ENCODE measurements around the gene RSPH10B2. TPM values are rescaled to one million over a fixed set of nuclear protein-coding genes. Genes with fewer than 3 reads are reported as not detected.

RSPH10B2 gene
- total and polyA plus RNA-seq, 2 of the 13 experiments (the other 11 are each of a cell fraction or from before 2014, with no cell fraction given) = 0.31 TPM; not detected in 1

GRCh38 chr7:6708304-6708703, 45.6 kb upstream of the RSPH10B2 start (continued):
- TF ChIP-seq CREM (IDR thresholded peaks at IDR 0.05) = 0 out of 2 replicates have a peak, but pooled peaks have one; percentile 25
- no peak for TF ChIP-seq CREM (CRISPR knock-in tag; IDR thresholded peaks at IDR 0.05)
- TF ChIP-seq CREB1 (IDR thresholded peaks at IDR 0.05) = no peak
- no peak for TF ChIP-seq CREB1 (CRISPR knock-in tag; IDR thresholded peaks at IDR 0.05)
- TF ChIP-seq TARDBP (CRISPR knock-in tag; IDR thresholded peaks at IDR 0.05) = no peak
- no peak for TF ChIP-seq ZBTB37 (CRISPR knock-in tag; IDR thresholded peaks at IDR 0.05)
- TF ChIP-seq THYN1 (CRISPR knock-in tag; IDR thresholded peaks at IDR 0.05; ENCODE audit: borderline replicate concordance, low read depth) = no peak
- no peak for TF ChIP-seq RXRB (CRISPR knock-in tag; IDR thresholded peaks at IDR 0.05; ENCODE audit: borderline replicate concordance)
- TF ChIP-seq ZFP37 (CRISPR knock-in tag; IDR thresholded peaks at IDR 0.05; ENCODE audit: borderline replicate concordance) = no peak
- TF ChIP-seq ZFP1 (CRISPR knock-in tag; IDR thresholded peaks at IDR 0.05) = no peak
- peak; percentile 27; the same call in 1 of the 2 replicates for TF ChIP-seq SIX4 (CRISPR knock-in tag; IDR thresholded peaks at IDR 0.05)
- TF ChIP-seq SNAPC2 (CRISPR knock-in tag; IDR thresholded peaks at IDR 0.05) = no peak
- peak; percentile 42 for TF ChIP-seq HNF4A (CRISPR knock-in tag; IDR thresholded peaks at IDR 0.05)
- TF ChIP-seq AKNA (CRISPR knock-in tag; IDR thresholded peaks at IDR 0.05; ENCODE audit: borderline replicate concordance) = no peak
- no peak for TF ChIP-seq MEF2D (CRISPR knock-in tag; IDR thresholded peaks at IDR 0.05)
- no peak for TF ChIP-seq NPAS2 (CRISPR knock-in tag; IDR thresholded peaks at IDR 0.05; ENCODE audit: borderline replicate concordance)
- no peak for TF ChIP-seq ZNF484 (CRISPR knock-in tag; IDR thresholded peaks at IDR 0.05; ENCODE audit: borderline replicate concordance, low read depth)
- TF ChIP-seq AHR (CRISPR knock-in tag; IDR thresholded peaks at IDR 0.05) = no peak
- no peak for TF ChIP-seq ZNF704 (CRISPR knock-in tag; IDR thresholded peaks at IDR 0.05; ENCODE audit: borderline replicate concordance)
- no peak for TF ChIP-seq ZBTB43 (CRISPR knock-in tag; conservative IDR thresholded peaks at IDR 0.05)
- TF ChIP-seq TFE3 (CRISPR knock-in tag; IDR thresholded peaks at IDR 0.05) = 0 out of 2 replicates have a peak, but pooled peaks have one; percentile 26
- no peak for TF ChIP-seq ZFX (CRISPR knock-in tag; IDR thresholded peaks at IDR 0.05; ENCODE audit: low read depth)

All from HepG2 (cell line).